NCI-H526 (cell line): ENCODE results near the gene ARHGAP31.

ENCODE experiments used
- DNase-seq, 2 experiments: peaks; one replicate each; lab custom pipeline; 2025; lab: John Stamatoyannopoulos, UW

ARHGAP31 gene

DNA sequence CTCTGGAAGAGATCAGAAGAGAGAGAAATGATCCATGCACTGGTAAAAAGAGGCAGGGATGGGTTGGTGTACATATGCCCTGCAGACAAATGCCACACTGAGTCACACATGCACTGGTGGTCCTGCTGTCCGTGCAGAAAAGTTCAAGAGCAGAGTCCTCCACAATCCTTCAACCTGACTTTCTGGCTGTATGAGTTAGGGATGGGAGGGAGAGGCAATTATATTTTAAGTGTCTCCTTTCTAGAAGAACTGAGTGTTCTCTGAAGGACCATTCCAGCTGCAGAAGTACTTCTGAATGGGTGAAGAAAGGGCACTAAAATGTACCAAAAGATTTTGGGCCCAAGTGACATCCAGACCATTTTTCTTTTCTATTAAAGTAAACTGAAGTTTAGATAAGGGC, 142.8 kb downstream of the ARHGAP31 start:
- DNase-seq = no peak

GRCh38 chr3:119437691-119438258, 143.6 kb downstream of the ARHGAP31 start:
- no peak for DNase-seq

DNA sequence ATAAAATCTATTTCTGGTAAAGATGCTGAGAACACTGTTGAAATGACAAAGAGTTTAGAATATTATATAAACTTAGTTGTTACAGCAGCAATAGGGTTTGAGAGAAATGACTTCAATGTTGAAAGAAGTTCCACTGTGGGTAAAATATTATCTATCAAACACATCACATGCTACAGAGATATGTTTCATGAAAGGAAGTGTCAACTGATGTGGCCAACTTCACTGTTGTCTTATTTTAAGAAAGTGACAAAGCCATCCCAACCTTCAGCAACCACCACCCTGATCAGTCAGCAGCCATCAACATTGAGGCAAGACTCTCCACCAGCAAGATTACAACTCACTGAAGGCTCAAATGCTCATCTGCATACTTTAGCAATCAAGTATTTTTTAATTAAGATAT, 149.0 kb downstream of the ARHGAP31 start:
- no peak for DNase-seq

- DNase-seq = no peak
Measured at GRCh38 chr3:119444590-119444989, 150.4 kb downstream of the ARHGAP31 start.

GRCh38 chr3:119453822-119454221, 159.6 kb downstream of the ARHGAP31 start:
- DNase-seq = no peak

- no peak for DNase-seq
Measured at GRCh38 chr3:119456469-119456868, 162.3 kb downstream of the ARHGAP31 start.

GRCh38 chr3:119457246-119457645, 163.1 kb downstream of the ARHGAP31 start:
- no peak for DNase-seq

DNA sequence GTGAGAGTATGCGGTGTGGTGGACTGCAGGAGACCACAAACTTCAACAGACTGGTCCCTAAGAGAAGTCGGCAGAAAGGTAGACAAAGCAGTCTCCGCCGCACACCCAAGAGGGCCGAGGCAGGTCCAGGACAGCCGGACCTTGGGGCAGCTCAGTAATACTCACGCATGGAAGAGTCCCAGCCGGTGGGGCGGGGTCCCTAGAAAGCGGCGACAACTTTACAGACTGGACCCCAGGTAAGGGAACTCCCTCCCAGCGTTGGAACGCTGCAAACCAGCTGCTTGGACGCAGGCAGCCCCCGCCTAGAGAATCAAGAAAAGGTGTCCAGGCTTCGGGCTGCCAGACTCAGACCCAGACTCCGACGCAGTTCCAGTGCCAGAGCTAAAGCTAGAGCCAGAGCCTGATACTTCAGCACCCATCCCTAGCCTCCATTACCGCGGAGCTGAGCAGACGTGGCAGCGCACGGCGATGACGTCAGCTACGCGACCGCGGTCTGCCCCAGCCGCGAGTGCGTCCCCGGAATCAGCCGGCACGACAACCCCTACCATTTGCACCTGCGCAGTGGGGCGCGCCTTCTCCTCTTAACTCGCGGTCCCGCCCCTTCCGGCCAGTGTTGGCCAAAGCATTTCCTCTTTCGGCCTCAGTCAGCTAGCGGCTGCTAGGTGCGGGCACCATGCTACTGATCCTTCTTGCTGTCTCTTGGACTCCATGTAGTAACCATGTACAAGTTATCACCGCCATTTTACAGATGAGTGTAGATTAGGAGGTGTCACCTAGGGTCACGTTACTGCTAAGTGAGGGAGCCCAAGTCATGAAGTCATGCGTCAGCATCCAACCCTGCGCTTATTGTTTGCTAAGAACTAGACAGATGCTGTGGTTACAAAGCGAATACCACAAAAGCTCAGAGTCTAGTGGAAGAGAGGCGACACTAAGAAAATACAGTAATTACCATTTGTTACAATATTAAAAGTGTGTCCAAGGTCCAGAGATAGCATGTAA, 169.3 kb downstream of the ARHGAP31 start, which contains the start of gene TMEM39A:
Gene TMEM39A, minus strand, starts transcription at position 445 of the 999 bp plus-strand sequence. CDS start 1,541 bp downstream, outside the sequence.
- peak; percentile 91 to 97 for DNase-seq

DNA sequence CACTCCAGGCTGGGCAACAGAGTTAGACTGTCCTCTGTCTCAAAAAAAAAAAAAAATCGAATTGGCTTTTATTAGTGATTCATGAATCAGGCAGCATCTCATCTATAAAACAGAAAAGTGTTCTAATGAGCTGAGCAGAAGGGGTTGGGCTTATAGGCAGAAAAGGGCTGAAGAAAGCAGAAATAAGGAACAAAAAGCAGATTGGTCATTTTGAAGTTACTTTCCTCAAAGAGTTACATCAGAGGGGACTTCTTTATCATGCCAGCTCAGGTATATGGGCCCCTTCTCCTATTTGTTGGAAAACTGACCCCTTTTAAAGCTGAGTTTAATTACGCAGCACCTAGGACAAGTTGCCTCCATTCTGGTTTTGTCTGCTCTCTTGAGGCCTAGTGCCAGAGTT, 173.9 kb downstream of the ARHGAP31 start:
- no peak for DNase-seq

DNA sequence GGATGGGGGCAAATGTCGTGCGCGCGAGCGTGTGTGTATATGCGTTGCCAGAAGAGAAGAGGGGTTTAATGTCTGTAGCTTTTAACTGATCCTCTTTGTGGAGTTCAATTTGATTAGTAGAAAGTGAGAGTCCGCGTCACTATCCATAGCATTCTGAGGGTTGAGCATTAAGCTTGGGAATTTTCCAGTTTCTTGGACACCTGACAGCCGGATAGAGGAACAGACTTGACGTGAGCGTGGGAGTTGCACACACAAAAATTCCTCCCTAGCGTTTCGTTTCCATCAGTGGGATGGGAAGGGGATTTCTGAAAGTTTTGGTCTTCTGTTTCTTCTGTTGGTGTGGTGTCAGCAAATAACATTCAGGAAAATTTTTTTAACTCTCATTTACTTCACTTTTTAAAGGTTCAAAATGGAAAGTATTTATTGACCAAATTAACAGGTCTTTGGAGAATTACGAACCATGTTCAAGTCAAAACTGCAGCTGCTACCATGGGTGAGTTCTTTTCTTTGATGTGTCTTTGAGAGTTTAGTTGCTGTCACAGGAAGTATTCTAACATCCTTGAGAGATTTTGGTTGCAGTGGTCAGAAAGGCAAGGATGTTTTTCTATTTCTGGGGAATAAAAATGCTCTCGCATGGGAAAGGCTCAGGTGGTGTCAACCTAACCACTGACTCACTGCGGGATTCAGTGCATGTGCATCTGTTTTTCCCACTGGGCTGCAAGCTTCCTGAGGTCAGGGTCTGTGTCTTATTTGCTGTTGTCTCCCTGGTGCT, 175.4 kb downstream of the ARHGAP31 start:
- DNase-seq = peak in 1 of 2 experiments; percentile 30
